Prostate gland (tissue), 2 donors: ENCODE measurements around the gene RIPK4. TPM values are rescaled to one million over a fixed set of nuclear protein-coding genes. Genes with fewer than 3 reads are reported as not detected.

Source experiments
- DNase-seq: peaks from one replicate; pipeline ENCODE4 v3.0.0-alpha.2; 2019; ENCODE audit warnings: low spot score
- H3K27ac ChIP-seq, 2 donors: fragments of 200-600 bp; sonication (generic); 2 replicates each; pipeline ENCODE4 v1.5.1; 2017 to 2019
- H3K27me3 ChIP-seq: fragments of 200-600 bp; sonication (generic); replicated peaks from 2 replicates; pipeline ENCODE4 v1.5.1; 2019; ENCODE audit not compliant: insufficient read depth
- H3K36me3 ChIP-seq, 2 donors: fragments of 200-600 bp; sonication (generic); 1 replicate in 1 of 2; 2 replicates in 1 of 2; pipeline versions ENCODE4 v1.5.1 to v1.8.1; 2017 to 2019
- H3K4me1 ChIP-seq: fragments of 200-600 bp; sonication (generic); replicated peaks from 2 replicates; pipeline ENCODE4 v1.5.1; 2019
- H3K4me3 ChIP-seq, 2 donors: fragments of 200-600 bp; sonication (generic); 2 replicates each; pipeline ENCODE4 v1.5.1; 2017 to 2019
- H3K9me3 ChIP-seq: fragments of 200-600 bp; sonication (generic); 2 replicates; pipeline ENCODE4 v1.5.1; 2017
- POLR2A ChIP-seq: fragments of 450-650 bp; IDR thresholded peaks from one replicate; pipeline ENCODE4 v1.6.1; 2016; ENCODE audit warnings: antibody characterized with exemption, mild to moderate bottlenecking
- POLR2AphosphoS5 ChIP-seq: sonication (generic); formaldehyde crosslinking; IDR thresholded peaks from one replicate; pipeline ENCODE4 v1.6.1; 2017; ENCODE audit warnings: antibody characterized with exemption
- WGBS: methylation state at CpG from one replicate; pipeline ENCODE4 v1.1.5; 2018; 5-methylcytosine and 5-hydroxymethylcytosine counted together
- intact Hi-C: fragments of 100-400 bp; cut with DNase I; formaldehyde crosslinking; loops from one replicate; pipeline ENCODE4 v1.14.2; 2022
- total RNA-seq, 2 donors: library from RNA; depleted of rRNA; stranded (reverse); fragments of >200 nt; gene quantifications; one replicate each; pipeline ENCODE4 v1.1.0, GENCODE V29; 2016
- TF ChIP-seq, protein P1 (sequence below), 4 experiments: fragments of 200-600 bp in 2 of 4; fragments of 450-650 bp in 2 of 4; sonication (generic) in 2 of 4; IDR thresholded peaks; 1 replicate in 3 of 4; 2 replicates in 1 of 4; pipeline ENCODE4 v1.5.1; 2016 to 2019; ENCODE audit warnings: antibody characterized with exemption in 4 of 4, mild to moderate bottlenecking in 2 of 4, moderate library complexity in 2 of 4

The RIPK4 gene
- total RNA-seq, 2 donors from 2014 or later: 26.9 to 52.6 TPM

- no peaks in the 10 kb centered on the region for H3K36me3 ChIP-seq
- no peaks in the 10 kb centered on the region for H3K9me3 ChIP-seq
- DNase-seq: no peak
- TF ChIP-seq POLR2A (no peak), POLR2AphosphoS5 (no peak)
- TF ChIP-seq, protein P1, sequence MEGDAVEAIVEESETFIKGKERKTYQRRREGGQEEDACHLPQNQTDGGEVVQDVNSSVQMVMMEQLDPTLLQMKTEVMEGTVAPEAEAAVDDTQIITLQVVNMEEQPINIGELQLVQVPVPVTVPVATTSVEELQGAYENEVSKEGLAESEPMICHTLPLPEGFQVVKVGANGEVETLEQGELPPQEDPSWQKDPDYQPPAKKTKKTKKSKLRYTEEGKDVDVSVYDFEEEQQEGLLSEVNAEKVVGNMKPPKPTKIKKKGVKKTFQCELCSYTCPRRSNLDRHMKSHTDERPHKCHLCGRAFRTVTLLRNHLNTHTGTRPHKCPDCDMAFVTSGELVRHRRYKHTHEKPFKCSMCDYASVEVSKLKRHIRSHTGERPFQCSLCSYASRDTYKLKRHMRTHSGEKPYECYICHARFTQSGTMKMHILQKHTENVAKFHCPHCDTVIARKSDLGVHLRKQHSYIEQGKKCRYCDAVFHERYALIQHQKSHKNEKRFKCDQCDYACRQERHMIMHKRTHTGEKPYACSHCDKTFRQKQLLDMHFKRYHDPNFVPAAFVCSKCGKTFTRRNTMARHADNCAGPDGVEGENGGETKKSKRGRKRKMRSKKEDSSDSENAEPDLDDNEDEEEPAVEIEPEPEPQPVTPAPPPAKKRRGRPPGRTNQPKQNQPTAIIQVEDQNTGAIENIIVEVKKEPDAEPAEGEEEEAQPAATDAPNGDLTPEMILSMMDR (IDR thresholded peaks at IDR 0.05): no peak
- no peaks in the 10 kb centered on the region for H3K4me1 ChIP-seq
- intact Hi-C loops: no loop called here
- 82% methylated on average over 13 of the region's 13 CpGs for WGBS
- H3K4me3 ChIP-seq: no peak overlapping the region
- H3K27me3 ChIP-seq: no peaks in the 10 kb centered on the region
- no peak overlapping the region for H3K27ac ChIP-seq
Observed at GRCh38 chr21:41733951-41734689, 32.7 kb downstream of the RIPK4 start.

DNA sequence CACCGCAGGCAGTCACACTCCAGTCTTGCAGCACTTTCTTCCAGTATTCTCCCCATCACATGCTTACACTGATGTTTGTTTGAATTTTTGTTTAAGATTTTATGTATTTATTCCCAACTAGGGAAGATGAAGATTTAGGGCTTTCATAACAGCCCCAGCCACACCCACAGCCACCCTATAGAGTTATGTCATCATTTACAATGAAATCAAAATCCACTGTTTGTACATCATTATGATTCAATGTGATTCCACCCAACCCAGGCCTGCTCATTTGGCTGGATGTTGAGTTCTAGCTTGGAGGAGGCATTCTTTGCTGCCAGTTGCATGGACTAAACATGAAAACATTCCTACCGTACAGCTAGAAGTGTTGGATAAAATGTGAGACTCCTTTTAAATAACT lies 35.8 kb downstream of the RIPK4 start:
- no peaks in the 10 kb centered on the region for H3K27me3 ChIP-seq
- H3K4me1 ChIP-seq: peaks cover 12% of the 10 kb centered on the region
- no peak overlapping the region for H3K4me3 ChIP-seq
- TF ChIP-seq, protein P1 (IDR thresholded peaks at IDR 0.05): no peak
- no peak for TF ChIP-seq POLR2A
- TF ChIP-seq POLR2AphosphoS5: no peak
- intact Hi-C loops: no loop called here
- H3K27ac ChIP-seq: no peak overlapping the region
- no peaks in the 10 kb centered on the region for H3K9me3 ChIP-seq
- no peak for DNase-seq
- WGBS: 67% methylated on average over 2 of the region's 2 CpGs
- no peaks in the 10 kb centered on the region for H3K36me3 ChIP-seq

GRCh38 chr21:41730367-41730765 lies 36.5 kb downstream of the RIPK4 start:
- Histone ChIP-seq H3K4me1 (peaks cover 15% of the 10 kb centered on the region), H3K36me3 (no peaks in the 10 kb centered on the region), H3K27ac (no peak overlapping the region), H3K9me3 (no peaks in the 10 kb centered on the region), H3K4me3 (no peak overlapping the region), H3K27me3 (no peaks in the 10 kb centered on the region)
- no peak for TF ChIP-seq POLR2AphosphoS5
- DNase-seq: no peak
- intact Hi-C loops: no loop called here
- 8% methylated on average over 6 of the region's 6 CpGs for WGBS

DNA sequence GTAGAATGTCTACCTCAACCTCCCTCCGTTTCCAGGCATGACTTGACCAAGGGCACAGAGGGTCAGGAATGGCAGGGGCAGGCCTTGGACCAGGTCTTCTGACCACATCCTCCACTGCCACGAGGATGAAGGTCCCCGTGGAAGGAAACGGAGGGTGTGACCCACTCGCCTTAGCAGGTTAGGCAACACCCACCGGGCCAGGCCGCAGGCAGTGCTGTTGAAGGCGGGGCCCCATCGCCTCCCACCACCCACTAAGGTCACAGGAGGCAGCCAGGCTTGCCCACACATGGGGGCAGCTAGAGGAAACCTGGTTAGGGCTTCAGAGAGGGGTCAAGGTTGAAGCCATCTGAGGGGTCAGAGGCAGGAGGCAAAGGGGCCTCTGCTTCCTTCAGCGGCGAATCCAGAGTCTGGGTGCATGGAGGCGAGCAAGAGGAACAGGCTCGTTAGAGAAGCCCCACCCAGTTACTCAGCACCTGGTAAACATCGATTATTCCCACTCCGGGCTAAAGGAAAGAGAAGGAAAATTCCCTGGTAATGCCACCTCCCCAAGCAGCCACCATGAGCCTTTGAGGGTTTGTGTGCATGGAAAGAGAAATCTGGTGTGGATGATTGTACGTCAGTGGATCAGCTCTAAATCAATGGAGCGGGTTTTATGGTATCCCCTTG lies 37.0 kb downstream of the RIPK4 start:
- H3K9me3 ChIP-seq: no peaks in the 10 kb centered on the region
- DNase-seq: no peak
- WGBS: 66% methylated on average over 14 of the region's 17 CpGs
- H3K36me3 ChIP-seq: no peaks in the 10 kb centered on the region
- H3K27me3 ChIP-seq: no peaks in the 10 kb centered on the region
- TF ChIP-seq, protein P1 (IDR thresholded peaks at IDR 0.05): no peak
- TF ChIP-seq POLR2AphosphoS5 (no peak), POLR2A (no peak)
- intact Hi-C loops: no loop called here
- H3K4me3 ChIP-seq: no peak overlapping the region
- H3K4me1 ChIP-seq: peaks cover 15% of the 10 kb centered on the region
- H3K27ac ChIP-seq: no peak overlapping the region

GRCh38 chr21:41727784-41728763 lies 38.8 kb downstream of the RIPK4 start:
- no peaks in the 10 kb centered on the region for H3K9me3 ChIP-seq
- peak overlapping the region; percentile 37 to 72 for H3K27ac ChIP-seq
- intact Hi-C loops: no loop called here
- WGBS: 58% methylated on average over 31 of the region's 31 CpGs
- H3K4me3 ChIP-seq: no peak overlapping the region
- no peak for DNase-seq
- no peak for TF ChIP-seq POLR2A
- TF ChIP-seq, protein P1 (IDR thresholded peaks at IDR 0.05): no peak
- H3K36me3 ChIP-seq: no peaks in the 10 kb centered on the region
- no peaks in the 10 kb centered on the region for H3K27me3 ChIP-seq
- peaks cover 15% of the 10 kb centered on the region for H3K4me1 ChIP-seq
